Kidney (tissue), 14 donors: ENCODE data around the gene KIF5C. TPM values are rescaled to one million over a fixed set of nuclear protein-coding genes. Genes with fewer than 3 reads are reported as not detected.

ENCODE experiments used
- DNase-seq, 5 donors: peaks; one replicate each; pipeline ENCODE4 v3.0.0-alpha.2; 2013 to 2020
- FAIRE-seq: peaks from 2 replicates; lab custom pipeline; 2012; peaks lifted over from hg19 to GRCh38; lab: Jason Lieb, UNC
- H3K27ac ChIP-seq, 2 donors: one replicate each; pipeline ENCODE4 v1.7.0; 2013; ENCODE audit warnings: low read depth in 2 of 2, low read length in 2 of 2, inconsistent platforms in 1 of 2
- H3K27me3 ChIP-seq: one replicate; pipeline ENCODE4 v1.7.1; 2013; ENCODE audit warnings: low read length, inconsistent platforms; ENCODE audit not compliant: control insufficient read depth, insufficient read depth
- H3K36me3 ChIP-seq, 3 donors: one replicate each; pipeline versions ENCODE4 v1.7.0 to v1.7.1; 2013; ENCODE audit warnings: low read length in 3 of 3, control low read depth in 1 of 3, inconsistent platforms in 1 of 3; ENCODE audit not compliant: insufficient read depth in 3 of 3, control insufficient read depth in 2 of 3
- H3K4me1 ChIP-seq, 3 donors: one replicate each; pipeline versions ENCODE4 v1.7.0 to v1.7.1; 2013; ENCODE audit warnings: low read length in 3 of 3, inconsistent platforms in 1 of 3, low read depth in 1 of 3; ENCODE audit not compliant: control insufficient read depth in 2 of 3, insufficient read depth in 2 of 3
- H3K4me3 ChIP-seq, 3 donors: one replicate each; pipeline versions ENCODE4 v1.7.0 to v1.8.1; 2013; ENCODE audit warnings: low read length in 3 of 3, control low read depth in 1 of 3, inconsistent platforms in 1 of 3
- H3K9ac ChIP-seq, 3 donors: one replicate each; pipeline versions ENCODE4 v1.7.0 to v1.7.1; 2013; ENCODE audit warnings: low read length in 3 of 3, control low read depth in 1 of 3, inconsistent platforms in 1 of 3
- H3K9me3 ChIP-seq, 3 donors: one replicate each; pipeline versions ENCODE4 v1.7.0 to v1.7.1; 2013; ENCODE audit warnings: low read length in 3 of 3, control low read depth in 1 of 3, inconsistent platforms in 1 of 3; ENCODE audit not compliant: control insufficient read depth in 2 of 3, insufficient read depth in 1 of 3
- intact Hi-C: fragments of 100-400 bp; cut with DNase I; formaldehyde crosslinking; loops from one replicate; pipeline ENCODE4 v1.11.1; 2022
- polyA plus RNA-seq: library from polyadenylated mRNA; stranded (reverse); fragments of 350-450 nt; fragmentation: Illumina TruSeq; extraction: RNeasy Lipid Tissue Mini Kit (QIAGEN cat#74804); gene quantifications from one replicate; pipeline ENCODE4 v1.2.3, GENCODE V29; 2014; ENCODE audit warnings: low read depth, low replicate concordance; ENCODE audit not compliant: insufficient read depth
- total RNA-seq: library from RNA; stranded (reverse); fragmentation: NEBNext Ultra II Directional; extraction: Animal tissue kit (Norgen Biotek cat#: 25700); gene quantifications from one replicate; pipeline ENCODE4 v1.2.1, GENCODE V29; 2021
- TF ChIP-seq, protein P1 (sequence below): IDR thresholded peaks from 3 replicates; pipeline ENCODE4 v1.5.1; 2012; ENCODE audit warnings: mild to moderate bottlenecking, moderate library complexity, borderline replicate concordance; ENCODE audit not compliant: insufficient read depth; ENCODE audit errors: extremely low read depth
- donor health status: control.
- donor health status: control.
- donor health status: control.
- donor health status: control.
- donor health status: control.
- donor health status: DM: yes; HTN: yes; CAD: no.
- donor health status: Normal renal cell carcinoma (clear cell type).

Gene KIF5C
- total and polyA plus RNA-seq, 2 donors from 2014 or later = 1.0 to 3.6 TPM

DNA sequence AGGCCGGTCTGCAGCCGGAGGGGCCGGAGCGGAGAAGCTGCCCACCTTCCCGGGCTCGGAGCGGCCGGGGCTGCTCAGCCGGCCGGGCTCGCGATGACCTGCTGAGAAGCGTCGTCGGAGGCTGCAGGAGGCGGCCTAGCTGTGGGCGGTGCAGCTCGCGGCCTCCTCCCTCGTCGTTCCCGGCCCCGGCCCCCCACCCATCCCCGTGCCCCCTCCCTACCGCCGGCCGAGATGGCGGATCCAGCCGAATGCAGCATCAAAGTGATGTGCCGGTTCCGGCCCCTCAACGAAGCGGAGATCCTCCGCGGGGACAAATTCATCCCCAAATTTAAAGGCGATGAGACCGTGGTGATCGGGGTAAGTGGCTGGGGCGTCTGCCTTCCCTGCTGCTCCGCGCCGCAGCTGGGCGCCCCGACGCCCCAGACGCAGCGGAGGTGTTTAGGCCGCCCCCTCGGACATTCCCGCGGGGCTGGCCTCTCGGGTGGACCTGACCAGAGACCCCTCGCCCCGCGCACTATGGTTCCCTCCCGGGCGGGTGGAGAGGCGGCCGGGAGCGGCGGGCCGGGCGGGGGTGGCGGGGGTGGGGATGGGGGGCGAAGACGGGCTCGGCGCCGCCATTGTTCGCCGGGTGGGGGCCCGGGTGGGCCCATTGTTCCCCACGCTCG is 492 bp downstream of the KIF5C start:
- peaks cover 0 to 5% (median 0%) of the 10 kb centered on the region in 3 donors for H3K4me1 ChIP-seq
- no peak overlapping the region for H3K27ac ChIP-seq
- no peak overlapping the region for H3K9ac ChIP-seq
- DNase-seq (peak in 2 of 5 donors; percentile 14 to 60), FAIRE-seq (no peak)
- TF ChIP-seq, protein P1, sequence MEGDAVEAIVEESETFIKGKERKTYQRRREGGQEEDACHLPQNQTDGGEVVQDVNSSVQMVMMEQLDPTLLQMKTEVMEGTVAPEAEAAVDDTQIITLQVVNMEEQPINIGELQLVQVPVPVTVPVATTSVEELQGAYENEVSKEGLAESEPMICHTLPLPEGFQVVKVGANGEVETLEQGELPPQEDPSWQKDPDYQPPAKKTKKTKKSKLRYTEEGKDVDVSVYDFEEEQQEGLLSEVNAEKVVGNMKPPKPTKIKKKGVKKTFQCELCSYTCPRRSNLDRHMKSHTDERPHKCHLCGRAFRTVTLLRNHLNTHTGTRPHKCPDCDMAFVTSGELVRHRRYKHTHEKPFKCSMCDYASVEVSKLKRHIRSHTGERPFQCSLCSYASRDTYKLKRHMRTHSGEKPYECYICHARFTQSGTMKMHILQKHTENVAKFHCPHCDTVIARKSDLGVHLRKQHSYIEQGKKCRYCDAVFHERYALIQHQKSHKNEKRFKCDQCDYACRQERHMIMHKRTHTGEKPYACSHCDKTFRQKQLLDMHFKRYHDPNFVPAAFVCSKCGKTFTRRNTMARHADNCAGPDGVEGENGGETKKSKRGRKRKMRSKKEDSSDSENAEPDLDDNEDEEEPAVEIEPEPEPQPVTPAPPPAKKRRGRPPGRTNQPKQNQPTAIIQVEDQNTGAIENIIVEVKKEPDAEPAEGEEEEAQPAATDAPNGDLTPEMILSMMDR = no peak
- H3K9me3 ChIP-seq = peaks cover 0 to 4% (median 3%) of the 10 kb centered on the region in 3 donors
- H3K4me3 ChIP-seq = no peak overlapping the region
- no peaks in the 10 kb centered on the region for H3K27me3 ChIP-seq
- intact Hi-C loops = no loop called here
- H3K36me3 ChIP-seq = no peaks in the 10 kb centered on the region

DNA sequence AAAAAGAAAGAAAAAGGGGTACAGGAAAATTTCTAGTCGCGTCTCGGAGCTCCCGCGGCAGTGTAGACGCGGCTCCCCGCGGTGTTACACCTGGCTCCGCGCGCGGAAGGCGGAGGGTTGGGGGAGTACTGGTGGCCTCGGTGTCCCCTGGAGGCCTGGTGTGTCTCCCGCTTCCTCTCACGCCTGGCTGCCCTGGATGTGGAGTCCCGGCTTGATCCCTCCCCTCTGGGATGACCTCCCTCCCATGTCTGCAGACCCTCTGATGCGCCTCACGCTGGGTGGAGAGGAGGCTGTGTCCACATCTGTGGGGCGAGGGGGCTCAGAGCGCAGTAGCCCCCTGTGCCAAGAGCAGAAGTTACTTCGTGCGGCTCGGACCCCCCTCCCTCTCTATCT is 1.2 kb downstream of the KIF5C start:
- TF ChIP-seq, protein P1 = no peak
- Histone ChIP-seq H3K27ac (no peak overlapping the region), H3K9ac (no peak overlapping the region), H3K4me1 (peaks cover 0 to 5% (median 0%) of the 10 kb centered on the region in 3 donors), H3K36me3 (no peaks in the 10 kb centered on the region), H3K27me3 (no peaks in the 10 kb centered on the region), H3K9me3 (peaks cover 1 to 10% (median 3%) of the 10 kb centered on the region in 3 donors), H3K4me3 (no peak overlapping the region)
- FAIRE-seq (no peak), DNase-seq (peak in 4 of 5 donors; percentile 35 to 82 (median 48))
- intact Hi-C loops = no loop called here

DNA sequence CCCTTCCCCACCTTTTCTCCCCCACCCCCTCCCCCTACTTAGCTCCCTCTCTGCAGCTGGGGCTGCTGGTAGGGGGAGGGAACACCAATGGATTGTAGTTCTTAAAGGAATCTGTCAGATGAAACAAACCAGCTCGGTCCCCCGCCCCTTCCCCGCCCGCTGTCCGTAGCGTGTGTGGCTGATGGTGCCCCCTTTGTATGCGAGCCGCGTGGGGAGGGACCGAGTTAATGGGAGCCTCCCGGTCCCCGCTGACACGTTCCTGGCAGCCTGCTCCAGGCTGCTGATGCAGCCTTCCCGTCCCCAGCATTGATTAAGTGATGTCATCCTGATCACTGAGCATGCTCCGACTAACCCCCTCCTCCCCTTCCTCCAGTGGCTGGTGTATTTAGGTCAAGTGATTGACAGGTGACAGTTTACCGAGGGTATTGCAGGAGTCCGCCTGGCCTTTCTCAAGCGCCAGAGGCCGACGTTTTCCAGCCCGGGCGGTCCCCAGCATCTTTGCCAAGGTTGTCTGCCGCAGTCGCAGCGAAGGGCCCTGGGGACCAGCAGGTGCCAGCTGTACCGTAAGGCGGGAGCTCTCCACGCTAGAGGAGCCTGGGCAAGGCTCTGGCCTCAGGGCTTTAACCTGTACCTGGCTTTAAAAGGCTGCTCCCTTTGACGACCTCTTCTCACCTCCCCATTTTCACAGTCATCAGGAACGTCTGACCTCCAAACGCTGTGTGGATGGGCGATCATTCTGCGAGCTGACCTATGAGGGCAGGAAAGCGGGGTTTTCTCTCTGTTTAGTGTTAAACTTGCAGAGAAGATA is 1.8 kb downstream of the KIF5C start:
- Histone ChIP-seq H3K4me3 (no peak overlapping the region), H3K36me3 (no peaks in the 10 kb centered on the region), H3K9ac (no peak overlapping the region), H3K4me1 (peaks cover 0 to 5% (median 0%) of the 10 kb centered on the region in 3 donors), H3K27me3 (no peaks in the 10 kb centered on the region), H3K27ac (no peak overlapping the region), H3K9me3 (peaks cover 1 to 10% (median 3%) of the 10 kb centered on the region in 3 donors)
- TF ChIP-seq, protein P1 = no peak
- DNase-seq (peak in 4 of 5 donors; percentile 52 to 70 (median 62)), FAIRE-seq (no peak)
- intact Hi-C loops = no loop called here
